Measurements from ENCODE around the gene CADPS2.

- TF ChIP-seq POLR2A (IDR thresholded peaks at IDR 0.05; ENCODE audit: low read depth, low read length) (no peak), POLR2AphosphoS5 (IDR thresholded peaks at IDR 0.05; ENCODE audit: low read depth, low read length) (no peak)
These were observed 247.8 kb downstream of the CADPS2 start for GRCh38 chr7:122638459-122638858.
